ENCODE results near the gene WWP2.

DNA sequence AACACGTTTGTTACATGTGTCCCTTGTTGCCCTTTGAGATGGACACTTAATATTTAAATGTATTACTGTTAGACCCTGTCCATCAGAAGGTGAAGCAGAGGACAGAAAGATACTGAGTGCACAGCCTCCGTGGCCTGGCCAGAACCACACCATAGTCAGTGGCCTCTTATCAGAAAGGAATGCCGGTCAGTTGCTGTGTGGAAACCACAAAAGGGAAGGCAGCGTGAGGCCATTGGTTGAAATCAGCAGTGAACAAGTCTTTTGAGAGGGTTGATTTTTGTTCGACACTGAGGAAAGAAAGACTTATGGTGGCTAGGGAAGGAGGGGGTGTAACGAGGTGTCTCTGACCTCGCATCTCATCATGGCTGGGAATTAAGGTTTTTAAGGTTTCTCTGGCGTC, 103.6 kb downstream of the WWP2 start:
- TF ChIP-seq, protein P1, sequence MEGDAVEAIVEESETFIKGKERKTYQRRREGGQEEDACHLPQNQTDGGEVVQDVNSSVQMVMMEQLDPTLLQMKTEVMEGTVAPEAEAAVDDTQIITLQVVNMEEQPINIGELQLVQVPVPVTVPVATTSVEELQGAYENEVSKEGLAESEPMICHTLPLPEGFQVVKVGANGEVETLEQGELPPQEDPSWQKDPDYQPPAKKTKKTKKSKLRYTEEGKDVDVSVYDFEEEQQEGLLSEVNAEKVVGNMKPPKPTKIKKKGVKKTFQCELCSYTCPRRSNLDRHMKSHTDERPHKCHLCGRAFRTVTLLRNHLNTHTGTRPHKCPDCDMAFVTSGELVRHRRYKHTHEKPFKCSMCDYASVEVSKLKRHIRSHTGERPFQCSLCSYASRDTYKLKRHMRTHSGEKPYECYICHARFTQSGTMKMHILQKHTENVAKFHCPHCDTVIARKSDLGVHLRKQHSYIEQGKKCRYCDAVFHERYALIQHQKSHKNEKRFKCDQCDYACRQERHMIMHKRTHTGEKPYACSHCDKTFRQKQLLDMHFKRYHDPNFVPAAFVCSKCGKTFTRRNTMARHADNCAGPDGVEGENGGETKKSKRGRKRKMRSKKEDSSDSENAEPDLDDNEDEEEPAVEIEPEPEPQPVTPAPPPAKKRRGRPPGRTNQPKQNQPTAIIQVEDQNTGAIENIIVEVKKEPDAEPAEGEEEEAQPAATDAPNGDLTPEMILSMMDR (conservative IDR thresholded peaks at IDR 0.05; ENCODE audit: low read length), result no peak
- TF ChIP-seq EZH2phosphoT487 (IDR thresholded peaks at IDR 0.05; ENCODE audit: borderline replicate concordance, low read depth, low read length), result no peak

Data from OCI-LY7 (cell line).